ENCODE data around the gene FXYD5. TPM values are rescaled to one million over a fixed set of nuclear protein-coding genes. Genes with fewer than 3 reads are reported as not detected.
A peak's percentile ranks its signal among the peaks of the same experiment; 100 is the strongest.

The FXYD5 gene
- total RNA-seq, 1 experiment from 2014 or later, result 181 TPM

DNA sequence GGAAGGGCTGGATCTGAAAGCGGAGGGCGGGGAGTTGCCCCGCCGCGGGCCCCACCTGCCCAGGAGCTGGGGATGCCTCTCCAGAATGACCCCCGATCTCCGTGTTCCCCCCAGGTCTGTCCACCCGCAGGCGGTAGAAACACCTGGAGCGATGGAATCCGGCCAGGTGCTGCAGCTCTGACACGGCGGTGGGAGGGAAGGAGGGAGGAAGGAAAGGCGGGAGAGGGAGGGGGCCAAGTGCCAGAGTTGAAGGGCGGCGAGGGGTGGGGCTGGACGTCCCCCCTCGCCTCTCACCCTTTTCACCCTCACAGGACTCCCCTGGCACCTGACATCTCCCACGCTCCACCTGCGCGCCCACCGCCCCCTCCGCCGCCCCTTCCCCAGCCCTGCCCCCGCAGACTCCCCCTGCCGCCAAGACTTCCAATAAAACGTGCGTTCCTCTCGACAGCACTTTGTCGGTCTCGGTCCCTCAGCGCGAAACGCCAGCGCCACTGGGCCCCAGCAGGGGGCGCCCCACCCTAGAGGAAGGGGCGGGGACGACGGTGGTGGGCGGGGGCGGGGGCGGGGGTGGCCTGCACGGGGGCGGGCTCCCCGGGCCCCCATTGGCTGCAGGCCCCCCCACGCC, 11.8 kb upstream of the FXYD5 start:
- ChIA-PET POLR2A (ENCODE audit: unreplicated experiment) (interaction anchor here (0.7 kb wide), 2 partner anchors 77 to 176 kb away, joined by 5 to 7 read pairs; no protein-coding TSS in a partner anchor), CTCF (interaction anchor here (0.6 to 2.2 kb wide), 11 partner anchors 11 to 421 kb away, joined by 3 to 23 read pairs (median 8); partner anchors contain the start of gene ATP4A)
- no peak overlapping the region for H2AFZ ChIP-seq
- no peaks in the 10 kb centered on the region for H3K79me2 ChIP-seq (ENCODE audit: low read depth)
- no peaks in the 10 kb centered on the region for H4K20me1 ChIP-seq (ENCODE audit: insufficient read depth)
- H3K36me3 ChIP-seq (ENCODE audit: low read depth), result no peaks in the 10 kb centered on the region
- H3K4me3 ChIP-seq, result peak overlapping the region; percentile 38; the same call in 1 of the 2 replicates
- H3K4me2 ChIP-seq, result peak overlapping the region; percentile 74
- TF ChIP-seq EZH2 (IDR thresholded peaks at IDR 0.05; ENCODE audit: low read depth) (no peak), CTCF (conservative IDR thresholded peaks at IDR 0.05) (peak; percentile 55)
- H3K4me1 ChIP-seq (replicated peaks; ENCODE audit: insufficient read depth), result peaks cover 20% of the 10 kb centered on the region
- no peak overlapping the region for H3K27ac ChIP-seq
- DNase-seq, result peak in 1 of 2 experiments; percentile 69
- H3K27me3 ChIP-seq (ENCODE audit: insufficient read depth, low read depth), result no peaks in the 10 kb centered on the region
- intact Hi-C loops (cut with micrococcal nuclease; ENCODE audit: unreplicated experiment), result loop anchor here (2.0 to 10.0 kb wide), 4 partner anchors 74 to 212 kb away; partner anchors contain the start of genes FFAR3 and USF2
- peaks cover 26% of the 10 kb centered on the region; the same call in 1 of the 2 replicates for H3F3A ChIP-seq (ENCODE audit: insufficient read depth, low read depth)
- no TSS peak for BruUV-seq (replicated peaks)
- no peaks in the 10 kb centered on the region for H3K9me2 ChIP-seq (ENCODE audit: insufficient read depth)
- H3K9me3 ChIP-seq (ENCODE audit: insufficient read depth, low read depth), result no peaks in the 10 kb centered on the region

DNA sequence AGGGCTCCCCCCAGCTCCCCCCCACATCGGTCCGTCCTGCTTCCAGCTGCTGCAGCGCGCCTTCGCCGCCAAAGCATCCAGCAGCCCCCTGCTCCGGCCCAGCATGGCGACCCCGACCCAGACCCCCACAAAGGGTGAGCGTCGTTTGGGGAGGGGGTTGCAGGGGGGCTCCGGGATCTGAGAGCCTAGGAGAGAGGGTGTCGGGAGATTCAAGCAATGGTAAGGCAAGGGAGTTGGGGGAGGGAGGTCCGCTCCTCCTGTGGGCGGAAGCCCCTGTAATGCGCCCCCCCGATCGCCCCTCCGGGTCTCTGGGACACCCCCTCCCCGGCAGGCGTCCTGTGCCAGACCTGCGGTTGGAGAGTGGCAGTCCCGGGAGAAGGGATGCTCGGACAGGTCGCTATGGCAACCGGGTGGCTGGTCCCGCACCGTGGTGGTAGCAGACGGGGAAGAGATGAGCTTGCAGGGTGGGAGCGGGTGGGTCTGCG, 11.3 kb upstream of the FXYD5 start, which contains the start of gene FXYD7:
Gene FXYD7 (plus strand): TSS at position 25 of the 485 bp plus-strand sequence. CDS start 79 bp downstream, at position 104.
- Histone ChIP-seq H3K27ac (no peak within 1 kb of the TSS), H3K79me2 (ENCODE audit: low read depth) (no peaks in the 10 kb centered on the region), H3K27me3 (ENCODE audit: insufficient read depth, low read depth) (no peaks in the 10 kb centered on the region), H2AFZ (no peak within 1 kb of the TSS), H3K4me3 (peak within 1 kb of the TSS; percentile 38; the same call in 1 of the 2 replicates), H3K4me1 (replicated peaks; ENCODE audit: insufficient read depth) (peaks cover 20% of the 10 kb centered on the region), H3K9me3 (ENCODE audit: insufficient read depth, low read depth) (no peaks in the 10 kb centered on the region), H3K9me2 (ENCODE audit: insufficient read depth) (no peaks in the 10 kb centered on the region), H3K36me3 (ENCODE audit: low read depth) (no peaks in the 10 kb centered on the region), H3K4me2 (peak within 1 kb of the TSS; percentile 74), H3F3A (ENCODE audit: insufficient read depth, low read depth) (peaks cover 26% of the 10 kb centered on the region; the same call in 1 of the 2 replicates), H4K20me1 (ENCODE audit: insufficient read depth) (no peaks in the 10 kb centered on the region)
- intact Hi-C loops (cut with micrococcal nuclease; ENCODE audit: unreplicated experiment), result loop anchor here (2.0 to 10.0 kb wide), 4 partner anchors 74 to 212 kb away; partner anchors contain the start of genes FFAR3 and USF2
- ChIA-PET CTCF (interaction anchor here (0.6 to 1.1 kb wide), 4 partner anchors 11 to 306 kb away, joined by 3 to 15 read pairs (median 6); no protein-coding TSS in a partner anchor), POLR2A (ENCODE audit: unreplicated experiment) (interaction anchor here (0.7 kb wide), 1 partner anchor 176 kb away, joined by 7 read pairs; no protein-coding TSS in a partner anchor)
- no peak for TF ChIP-seq CTCF (conservative IDR thresholded peaks at IDR 0.05)
- TF ChIP-seq EZH2 (IDR thresholded peaks at IDR 0.05; ENCODE audit: low read depth), result no peak
- no TSS peak for BruUV-seq (replicated peaks)
- no peak for DNase-seq

- Histone ChIP-seq H3K4me2 (no peak overlapping the region), H3F3A (ENCODE audit: insufficient read depth, low read depth) (peaks cover 26% of the 10 kb centered on the region; the same call in 1 of the 2 replicates), H3K36me3 (ENCODE audit: low read depth) (no peaks in the 10 kb centered on the region), H3K4me1 (replicated peaks; ENCODE audit: insufficient read depth) (peaks cover 20% of the 10 kb centered on the region), H4K20me1 (ENCODE audit: insufficient read depth) (no peaks in the 10 kb centered on the region), H2AFZ (no peak overlapping the region), H3K9me3 (ENCODE audit: insufficient read depth, low read depth) (no peaks in the 10 kb centered on the region), H3K4me3 (no peak overlapping the region), H3K27me3 (ENCODE audit: insufficient read depth, low read depth) (no peaks in the 10 kb centered on the region), H3K79me2 (ENCODE audit: low read depth) (no peaks in the 10 kb centered on the region), H3K27ac (no peak overlapping the region), H3K9me2 (ENCODE audit: insufficient read depth) (no peaks in the 10 kb centered on the region)
- ChIA-PET CTCF (interaction anchor here (0.5 to 1.1 kb wide), 3 partner anchors 10 to 79 kb away, joined by 3 to 15 read pairs (median 4); no protein-coding TSS in a partner anchor), POLR2A (ENCODE audit: unreplicated experiment) (no interaction called here)
- DNase-seq, result no peak
- TF ChIP-seq CTCF (conservative IDR thresholded peaks at IDR 0.05) (no peak), EZH2 (IDR thresholded peaks at IDR 0.05; ENCODE audit: low read depth) (no peak)
- no TSS peak for BruUV-seq (replicated peaks)
- intact Hi-C loops (cut with micrococcal nuclease; ENCODE audit: unreplicated experiment), result loop anchor here (2.0 to 10.0 kb wide), 5 partner anchors 73 to 211 kb away; partner anchors contain the start of genes FFAR3, LSR and USF2
Measured at GRCh38 chr19:35143818-35144217, 10.7 kb upstream of the FXYD5 start.

Measured in PC-9 (cell line).